Fibroblast of lung (primary cell): Measurements from ENCODE around the gene WDR76.

Experiments used
- CTCF ChIP-seq, 2 donors: IDR thresholded peaks in 1 of 2; conservative IDR thresholded peaks in 1 of 2; 1 replicate in 1 of 2; 2 replicates in 1 of 2; pipeline ENCODE4 v1.5.1; 2011 to 2012; ENCODE audit warnings: low read length in 2 of 2, control low read depth in 1 of 2, inconsistent platforms in 1 of 2, low read depth in 1 of 2, mild to moderate bottlenecking in 1 of 2
- EZH2 ChIP-seq: IDR thresholded peaks from 2 replicates; pipeline ENCODE4 v1.5.1; 2012; ENCODE audit warnings: low read length, control low read depth, mild to moderate bottlenecking; ENCODE audit errors: missing control alignments

GRCh38 chr15:43828061-43828657, 1.4 kb downstream of the WDR76 start:
- TF ChIP-seq CTCF (conservative IDR thresholded peaks at IDR 0.05 in 1 of 2, IDR thresholded peaks at IDR 0.05 in 1 of 2; ENCODE audit: low read depth in 1 of 2, low read length in 2 of 2) (no peak), EZH2 (no peak)
